H1 (cell line): ENCODE data around the gene SMIM24. TPM values are rescaled to one million over a fixed set of nuclear protein-coding genes. Genes with fewer than 3 reads are reported as not detected.

Experiments
- CHD2 ChIP-seq: IDR thresholded peaks from 2 replicates; pipeline ENCODE4 v1.6.1; 2012; ENCODE audit warnings: low read length, improper control_type of control experiment
- CHD7 ChIP-seq: fragments of 300-600 bp; sonication (generic); IDR thresholded peaks from 2 replicates; pipeline ENCODE4 v1.7.1; 2012; ENCODE audit warnings: low read length, moderate library complexity, mild to moderate bottlenecking, inconsistent platforms; ENCODE audit not compliant: insufficient replicate concordance
- GTF2F1 ChIP-seq: IDR thresholded peaks from 2 replicates; pipeline ENCODE4 v1.6.1; 2012; ENCODE audit warnings: low read depth, low read length, improper control_type of control experiment, borderline replicate concordance
- polyA plus RNA-seq, 7 experiments: library from polyadenylated mRNA; depleted of rRNA in 3 of 7; stranded (reverse) in 5 of 7; unstranded in 2 of 7; fragments of >200 nt in 5 of 7; fragments of 200-250 nt in 2 of 7; gene quantifications; 1 replicate in 5 of 7; 2 replicates in 1 of 7; 4 replicates in 1 of 7; pipeline versions ENCODE4 v1.2.1 to v1.2.3, GENCODE V29; 2011 to 2013; ENCODE audit warnings: missing spikeins in 2 of 7, mixed read lengths in 2 of 7
- total RNA-seq: library from RNA; stranded (reverse); fragmentation: NEBNext Ultra II Directional; extraction: Animal tissue kit (Norgen Biotek cat#: 25700); gene quantifications from 2 replicates; pipeline ENCODE4 v1.2.1, GENCODE V29; 2021

SMIM24 gene
- total and polyA plus RNA-seq, 2 of the 8 experiments (the other 6 are each of a cell fraction or from before 2014, with no cell fraction given): 3.8 to 4.5 TPM

- no peak for TF ChIP-seq CHD7
- TF ChIP-seq CHD2: no peak
- TF ChIP-seq GTF2F1: no peak
Observed at GRCh38 chr19:3517638-3518037, 37.3 kb upstream of the SMIM24 start (continued).
